Renal pelvis (tissue), 4 donors: ENCODE measurements around the gene NR2C2AP. TPM values are rescaled to one million over a fixed set of nuclear protein-coding genes. Genes with fewer than 3 reads are reported as not detected.
A peak's percentile ranks its signal among the peaks of the same experiment; 100 is the strongest.

Experiments used
- DNase-seq: peaks from one replicate; pipeline ENCODE4 v3.0.0-alpha.2; 2013
- polyA plus RNA-seq, 3 donors: library from polyadenylated mRNA; unstranded; fragments of 120-200 nt; gene quantifications; one replicate each; pipeline ENCODE4 v1.2.1, GENCODE V29; 2013; ENCODE audit not compliant: insufficient read length in 3 of 3

NR2C2AP gene
- polyA plus RNA-seq, 3 donors: 13.6 to 16.2 (median 14.5) TPM

DNA sequence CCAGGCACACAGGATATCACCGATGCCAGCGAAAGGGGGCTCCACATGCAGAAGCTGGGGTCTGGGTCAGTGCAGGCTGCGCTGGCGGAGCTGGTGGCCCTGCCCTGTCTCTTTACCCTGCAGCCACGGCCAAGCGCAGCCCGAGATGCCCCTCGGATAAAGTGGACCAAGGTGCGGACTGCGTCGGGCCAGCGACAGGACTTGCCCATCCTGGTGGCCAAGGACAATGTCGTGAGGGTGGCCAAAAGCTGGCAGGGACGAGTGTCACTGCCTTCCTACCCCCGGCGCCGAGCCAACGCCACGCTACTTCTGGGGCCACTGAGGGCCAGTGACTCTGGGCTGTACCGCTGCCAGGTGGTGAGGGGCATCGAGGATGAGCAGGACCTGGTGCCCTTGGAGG, 15.7 kb upstream of the NR2C2AP start:
- no peak for DNase-seq

DNA sequence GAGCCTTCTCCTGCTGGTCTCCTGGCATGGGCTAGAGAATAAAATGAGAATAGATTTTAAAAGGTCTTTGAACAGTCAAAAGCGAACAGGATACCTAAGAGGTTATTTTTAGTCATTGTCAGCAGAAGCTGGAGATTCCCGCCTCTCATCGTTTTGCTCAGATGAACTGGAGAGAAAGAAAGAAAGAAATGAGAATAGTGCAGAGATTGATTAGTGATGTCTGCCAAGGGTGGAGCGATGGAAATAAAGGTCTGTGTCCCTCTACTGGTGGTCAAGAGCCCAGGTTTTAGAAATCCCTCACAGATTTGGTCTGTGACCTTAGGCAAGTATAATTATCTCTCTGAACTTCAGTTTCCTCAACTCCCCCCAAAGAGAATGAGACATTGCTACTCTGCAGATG, 13.9 kb upstream of the NR2C2AP start:
- DNase-seq: no peak

DNA sequence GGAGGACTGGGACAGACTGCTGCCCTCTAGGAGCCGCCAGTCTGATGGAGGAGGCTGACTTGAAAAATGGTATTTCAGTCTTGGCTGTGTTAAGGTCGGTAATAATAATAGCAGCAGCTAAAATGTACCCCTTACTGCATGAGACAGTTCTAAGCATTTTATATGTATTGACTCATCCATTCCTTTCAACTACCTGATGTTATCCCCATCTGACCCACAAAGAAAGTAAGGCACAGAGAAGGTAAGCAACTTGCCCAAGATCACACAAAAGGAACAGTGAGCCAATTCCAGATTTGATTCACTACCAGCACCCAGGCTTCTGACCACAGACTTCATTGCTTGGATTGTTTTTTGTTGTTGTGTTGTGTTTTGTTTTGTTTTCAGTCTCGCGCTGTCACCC, 12.6 kb upstream of the NR2C2AP start:
- no peak for DNase-seq

DNA sequence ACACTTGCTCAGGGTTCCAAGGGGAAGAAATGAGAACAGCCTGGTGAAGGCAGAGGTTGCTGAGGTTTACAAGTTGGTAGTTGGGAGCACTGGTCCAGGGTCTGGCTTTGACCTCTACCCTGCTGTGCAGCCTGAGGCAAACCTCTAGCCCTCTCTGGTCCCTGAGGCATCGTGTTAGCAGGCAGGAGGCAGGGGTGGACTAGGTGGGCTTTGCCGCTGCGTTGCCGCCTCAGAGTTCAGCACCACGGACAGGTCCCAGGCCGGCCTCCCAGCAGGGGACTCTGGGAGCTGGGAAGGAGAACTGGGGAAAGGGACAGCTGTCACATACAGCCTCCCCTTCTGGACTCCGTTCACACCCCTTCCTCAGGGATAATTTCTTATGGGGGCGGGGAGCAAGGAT, 11.7 kb upstream of the NR2C2AP start:
- peak; percentile 63 for DNase-seq

DNA sequence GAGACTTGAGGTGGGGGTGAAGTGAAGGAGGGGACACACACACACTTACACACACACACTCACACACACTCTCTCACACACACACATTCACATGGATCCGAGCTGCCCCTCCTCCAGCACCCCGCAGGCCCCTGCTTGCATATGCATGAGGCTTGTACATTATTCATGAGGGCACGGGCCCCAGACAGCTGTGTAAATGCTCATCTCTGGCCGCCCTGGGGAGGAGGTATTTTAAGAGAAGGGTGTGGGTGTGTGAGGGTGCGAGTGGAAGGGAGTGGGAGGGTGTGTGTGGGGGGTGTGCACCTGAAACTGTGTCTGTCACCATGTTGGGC, 10.9 kb upstream of the NR2C2AP start:
- DNase-seq: no peak

DNA sequence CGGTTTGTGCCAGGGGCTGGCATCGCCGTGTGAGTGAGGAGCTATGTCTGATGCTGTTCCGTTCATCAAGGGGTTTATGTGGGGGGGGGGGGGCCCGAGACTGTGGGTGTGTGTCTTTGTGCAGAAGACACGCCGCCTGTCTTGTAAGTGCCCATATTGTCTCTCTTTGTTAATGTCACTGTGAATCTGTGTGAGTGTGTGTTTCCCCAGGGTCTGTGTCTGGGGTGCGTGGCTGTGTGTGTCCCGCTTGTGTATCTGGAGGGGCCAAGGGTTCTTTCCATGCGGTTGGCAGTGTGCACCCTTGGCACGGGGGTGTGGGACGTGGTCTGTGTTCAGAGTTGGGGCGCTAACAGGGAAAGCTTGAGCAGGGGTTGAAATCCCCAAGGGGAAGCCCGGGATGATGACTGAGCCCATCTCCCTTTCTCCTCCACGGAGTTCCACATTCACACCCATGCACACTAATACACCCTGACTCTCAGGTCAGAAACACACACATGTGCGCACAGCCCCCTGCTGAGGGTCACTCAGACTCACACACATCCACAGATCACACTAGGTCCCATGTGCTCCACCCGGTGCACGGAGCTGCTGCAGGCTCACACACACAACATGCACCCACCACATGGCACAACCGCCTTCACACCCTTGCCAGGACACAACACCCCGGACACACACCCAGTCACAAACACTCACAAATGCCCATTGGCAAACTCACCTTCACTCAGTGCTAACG, 10.4 kb upstream of the NR2C2AP start:
- no peak for DNase-seq

DNA sequence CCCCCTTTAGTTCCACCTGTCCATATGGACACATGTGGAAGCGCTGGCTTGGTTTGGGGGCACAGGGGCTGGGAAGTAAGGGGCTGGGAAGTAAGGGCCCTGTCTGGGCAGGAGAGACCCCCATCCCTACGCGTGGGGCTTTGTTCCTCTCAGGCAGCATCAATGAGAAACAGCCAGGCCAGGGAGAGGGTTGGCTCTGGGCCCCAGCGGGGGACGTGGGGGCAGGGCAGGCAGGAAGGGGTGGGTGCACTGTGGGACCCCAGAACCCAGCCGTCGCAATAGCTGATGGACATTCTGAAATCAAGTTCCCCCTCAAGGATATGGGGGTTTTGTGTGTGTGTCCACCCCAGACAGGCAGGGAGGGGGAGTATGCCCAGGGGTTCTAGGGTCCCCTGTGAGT, 9.7 kb upstream of the NR2C2AP start:
- DNase-seq: no peak

DNA sequence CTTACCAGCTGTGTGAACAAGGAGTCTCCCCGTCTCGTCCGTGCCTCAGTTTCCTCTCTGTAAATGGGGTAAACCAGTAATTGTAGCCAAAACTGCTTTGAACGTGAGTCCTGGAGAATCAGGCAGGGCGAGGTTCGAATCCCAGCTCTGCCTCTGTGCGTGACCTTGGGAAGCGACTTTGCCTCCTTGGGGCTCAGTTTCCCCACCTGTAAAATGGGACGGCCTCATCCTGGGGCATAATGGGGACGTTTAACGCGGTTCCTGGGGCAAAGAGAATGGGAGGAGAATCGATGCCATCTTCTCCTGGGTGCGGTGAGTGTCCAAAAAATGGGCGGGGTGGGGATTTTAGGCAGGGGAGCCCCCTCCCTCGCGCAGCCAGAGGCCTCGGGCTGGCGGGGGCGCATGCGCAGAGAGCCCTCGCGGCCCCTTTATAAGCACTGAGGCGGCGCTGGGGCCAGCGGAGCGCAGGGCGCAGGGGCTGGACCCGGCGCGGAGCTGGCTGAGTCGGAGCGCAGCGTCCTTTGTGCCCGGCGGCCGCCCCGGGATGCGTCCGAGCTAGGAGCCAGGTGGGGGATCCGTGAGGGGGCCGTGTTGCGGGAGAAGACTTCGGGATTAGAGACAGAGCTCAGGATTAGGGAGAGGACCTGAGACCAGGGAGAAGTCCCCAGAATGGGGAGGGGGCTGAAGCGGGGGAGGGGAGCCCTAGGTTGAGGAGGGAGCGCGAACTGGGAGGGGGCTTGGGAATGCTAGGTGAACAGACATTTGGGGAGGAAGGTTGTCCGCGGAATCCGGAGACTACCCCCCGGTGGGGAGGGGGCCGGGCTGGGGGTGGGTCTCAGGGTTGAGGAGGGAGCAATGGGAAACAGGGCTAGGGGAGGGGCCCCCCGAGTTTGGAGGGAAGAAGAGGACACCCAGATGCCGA, 8.5 kb upstream of the NR2C2AP start, which contains the start of gene NCAN:
Gene NCAN (plus strand): TSS at position 460 of the 922 bp plus-strand sequence. CDS start 4,996 bp downstream, outside the sequence.
- DNase-seq: no peak

DNA sequence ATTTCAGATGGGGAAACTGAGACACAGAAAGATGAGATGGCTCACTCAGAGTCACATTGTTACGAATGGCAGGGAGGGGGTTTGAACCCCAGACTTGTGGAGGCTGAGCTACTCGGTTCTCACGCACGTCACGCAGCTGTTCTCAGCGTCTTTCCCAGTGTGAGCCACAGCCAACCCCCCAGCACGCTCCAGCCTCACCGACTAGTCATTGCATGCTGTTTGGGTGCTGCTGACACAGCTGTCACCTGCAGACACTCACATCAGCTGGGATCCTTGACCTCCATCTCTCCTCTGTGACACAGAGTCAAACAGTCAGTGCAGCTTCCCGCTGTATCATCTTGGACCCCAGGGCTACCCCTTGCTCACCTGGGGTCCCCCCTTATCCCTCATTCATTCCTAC, 6.2 kb upstream of the NR2C2AP start:
- no peak for DNase-seq

DNA sequence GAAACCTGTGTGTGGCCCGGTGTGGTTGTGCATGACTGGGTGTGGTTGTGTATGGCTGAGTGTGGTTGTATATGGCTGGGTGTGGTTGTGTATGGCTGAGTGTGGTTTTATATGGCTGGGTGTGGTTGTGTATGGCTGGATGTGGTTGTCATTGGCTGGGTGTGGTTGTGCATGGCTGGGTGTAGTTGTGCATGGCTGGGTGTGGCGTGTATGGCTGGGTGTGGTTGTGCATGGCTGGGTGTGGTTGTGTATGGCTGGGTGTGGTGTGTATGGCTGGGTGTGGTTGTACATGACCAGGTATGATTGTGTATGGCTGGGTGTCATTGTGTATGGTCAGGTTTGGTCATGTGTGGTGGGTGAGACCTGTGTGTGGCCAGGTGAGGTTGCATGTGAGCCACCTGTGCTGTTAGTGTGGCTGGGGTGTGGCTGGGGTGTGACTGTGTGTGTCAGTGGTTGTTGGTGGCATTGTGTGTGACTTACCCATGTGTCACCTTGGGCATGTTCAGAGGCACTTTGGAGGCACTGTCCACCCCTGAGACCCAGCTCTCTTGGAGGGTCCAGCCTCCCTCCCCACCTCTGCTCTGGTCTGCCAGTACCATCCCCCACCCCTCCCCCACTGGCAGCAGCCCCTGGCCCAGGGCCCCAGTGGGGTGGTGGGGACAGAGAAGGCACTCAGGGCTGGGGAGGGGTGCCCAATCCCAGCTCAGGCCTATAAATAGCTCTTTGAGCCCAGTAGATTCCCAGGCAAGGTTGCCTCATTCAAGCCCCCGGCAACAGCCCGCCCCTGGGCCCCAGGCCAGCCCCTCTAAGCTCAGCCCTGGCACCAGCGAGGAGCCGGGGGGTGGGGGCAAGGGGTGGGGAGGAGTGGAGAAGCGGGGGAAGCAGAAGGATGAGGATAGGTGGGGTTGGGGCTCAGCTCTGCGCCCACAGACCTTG, 4.7 kb upstream of the NR2C2AP start:
- no peak for DNase-seq

DNA sequence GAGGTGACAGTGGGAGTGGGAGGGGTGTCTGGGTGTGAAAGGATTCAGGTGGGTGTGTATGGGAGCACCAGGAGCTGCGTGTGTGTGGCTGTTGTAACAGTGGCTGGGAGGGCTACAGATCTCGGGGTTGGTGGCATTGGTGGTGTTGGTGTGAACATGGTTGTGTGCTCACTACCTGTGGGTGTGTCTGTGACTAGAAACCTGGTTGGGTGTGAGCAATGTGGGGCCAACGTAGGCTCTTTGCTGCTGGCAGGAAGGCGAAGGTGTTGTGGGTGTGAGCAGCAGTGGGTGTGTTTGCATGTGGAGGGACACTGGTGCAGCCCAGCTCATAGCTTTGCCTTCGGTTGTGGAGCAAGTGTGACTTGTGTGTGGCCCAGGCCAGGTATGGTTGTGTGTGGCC, 3.7 kb upstream of the NR2C2AP start:
- DNase-seq: no peak

DNA sequence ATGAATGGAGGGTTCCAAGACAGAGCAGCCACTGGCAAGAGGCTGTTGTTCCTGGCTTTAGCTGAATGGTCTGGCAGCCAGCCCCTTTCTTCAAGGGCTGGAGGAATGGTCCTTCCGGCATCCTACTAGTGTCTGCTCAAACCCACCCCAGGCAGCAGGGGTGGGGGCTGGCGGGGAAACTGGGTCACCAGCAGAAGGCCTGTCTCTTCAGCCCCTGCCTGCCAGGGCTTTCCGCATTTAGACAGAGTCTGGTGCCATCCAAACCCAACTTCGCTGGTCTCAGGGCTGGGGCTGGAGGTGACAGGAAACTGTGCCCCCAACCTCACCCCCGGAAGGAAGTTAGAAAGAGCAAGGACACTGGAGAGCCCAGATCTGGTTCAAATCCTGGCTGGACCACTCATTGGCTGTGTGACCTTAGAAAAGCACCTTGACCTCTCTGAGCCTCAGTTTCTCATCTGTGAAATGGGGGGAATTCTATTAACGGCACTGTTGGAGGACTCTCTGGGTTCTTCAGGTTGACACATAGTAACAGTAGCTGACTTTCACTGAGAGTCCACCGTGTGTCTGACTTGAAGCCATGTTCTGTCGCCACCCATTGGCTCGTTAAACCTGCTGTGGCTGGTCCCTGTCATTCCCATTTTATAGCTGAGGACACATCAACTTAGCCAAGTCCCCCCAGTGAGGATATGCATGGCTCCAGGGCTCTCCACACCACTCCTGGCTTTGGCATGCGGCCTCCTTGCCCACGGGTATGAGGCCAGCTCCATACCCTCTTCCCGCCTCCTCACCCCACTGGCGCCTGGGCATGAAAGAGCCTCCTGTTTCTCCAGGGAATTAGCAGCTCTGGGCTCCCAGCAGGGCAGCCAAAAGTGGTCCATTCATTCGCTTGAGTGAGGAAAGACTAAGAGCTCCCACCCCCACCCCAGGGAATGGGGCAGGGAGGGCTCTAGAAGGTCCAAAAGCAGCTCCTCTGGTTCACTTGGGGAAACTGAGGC, 2.5 kb upstream of the NR2C2AP start:
- no peak for DNase-seq

DNA sequence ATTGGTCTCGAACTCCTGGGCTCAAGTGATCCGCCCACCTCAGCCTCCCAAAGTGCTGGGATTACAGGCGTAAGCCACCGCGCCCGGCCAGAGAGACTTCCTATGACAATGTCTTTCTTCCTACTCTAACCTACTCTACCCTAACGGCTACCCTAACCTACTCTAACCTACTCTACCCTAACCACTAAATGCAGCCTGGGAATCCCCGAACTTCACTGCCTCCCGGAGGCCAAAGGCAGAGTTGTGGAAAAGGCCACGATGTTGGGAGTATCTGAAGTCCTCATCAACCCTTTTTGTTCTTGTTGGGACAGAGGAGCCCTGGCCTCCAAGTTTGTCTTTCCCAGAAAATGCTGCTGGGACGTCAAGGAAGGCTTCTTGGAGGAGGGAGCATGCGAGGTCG, 967 bp upstream of the NR2C2AP start:
- no peak for DNase-seq

DNA sequence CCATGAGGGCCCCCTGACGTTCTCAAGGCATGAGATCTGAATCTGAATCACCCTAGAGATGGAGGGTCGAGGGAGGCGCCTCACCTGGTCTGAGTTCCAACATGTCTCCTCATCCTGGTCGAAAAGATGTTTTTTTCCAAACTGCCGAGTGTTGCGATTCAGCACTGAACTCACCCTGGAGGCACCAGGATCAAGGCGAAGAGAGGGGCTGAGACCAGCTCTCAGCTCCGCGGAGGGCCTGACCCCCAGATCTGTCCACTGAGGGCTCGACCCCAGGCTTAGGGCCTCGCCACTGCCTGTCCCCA, 555 bp downstream of the NR2C2AP start:
- no peak for DNase-seq

DNA sequence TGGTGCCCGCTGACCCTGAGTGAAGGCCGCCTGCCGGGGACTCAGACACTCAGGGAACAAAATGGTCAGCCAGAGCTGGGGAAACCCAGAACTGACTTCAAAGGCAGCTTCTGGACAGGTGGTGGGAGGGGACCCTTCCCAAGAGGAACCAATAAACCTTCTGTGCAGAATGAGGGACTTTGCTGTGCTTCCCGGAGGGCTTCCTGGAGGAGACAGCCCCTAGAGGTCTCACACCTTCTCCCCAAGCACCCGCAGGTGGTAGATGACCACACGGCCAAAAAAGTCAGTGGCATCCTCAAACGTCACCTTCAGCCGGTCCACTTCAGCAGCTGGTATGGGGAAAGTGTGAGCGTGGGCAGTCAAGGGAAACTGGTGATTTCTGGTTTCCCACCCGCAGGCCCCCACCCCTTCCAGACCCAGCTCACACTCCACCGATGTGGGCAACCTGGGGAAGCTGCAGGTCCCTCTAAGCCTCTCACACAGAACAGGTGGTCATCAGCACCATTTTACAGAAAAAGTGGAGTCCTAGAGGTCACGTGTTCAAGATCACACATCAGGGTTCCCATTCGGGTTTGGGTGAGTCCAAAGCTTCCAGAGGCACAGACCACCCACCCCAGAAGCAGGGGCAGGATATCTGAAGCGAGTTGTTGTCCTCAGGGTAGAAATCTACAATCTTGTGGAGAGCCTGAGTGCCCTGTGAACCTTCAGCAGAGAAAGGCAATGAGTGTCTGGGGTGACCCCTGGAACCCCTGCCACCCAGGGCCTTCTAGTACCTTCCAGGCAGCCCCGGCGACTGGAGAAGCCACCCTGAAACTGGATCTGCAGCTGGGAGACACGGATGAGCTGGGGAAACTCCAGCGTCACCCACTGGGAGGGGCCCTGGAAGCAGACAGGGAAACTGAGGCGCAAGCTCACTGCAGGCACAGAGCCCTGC, 1.2 kb downstream of the NR2C2AP start:
- DNase-seq: no peak

DNA sequence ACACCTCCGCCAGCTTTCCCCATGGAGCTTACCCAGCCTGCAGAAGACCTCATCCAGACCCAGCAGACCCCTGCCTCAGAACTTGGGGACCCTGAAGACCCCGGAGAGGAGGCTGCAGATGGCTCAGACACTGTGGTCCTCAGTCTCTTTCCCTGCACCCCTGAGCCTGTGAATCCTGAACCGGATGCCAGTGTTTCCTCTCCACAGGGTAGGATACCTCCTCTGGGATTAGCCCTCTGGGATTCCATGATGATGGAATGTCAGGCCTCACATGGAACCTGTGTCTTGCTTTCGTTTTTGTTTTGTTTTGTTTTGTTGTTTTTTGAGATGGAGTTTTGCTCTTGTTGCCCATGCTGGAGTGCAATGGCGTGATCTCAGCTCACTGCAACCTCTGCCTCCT, 9.3 kb downstream of the NR2C2AP start:
- DNase-seq: no peak

DNA sequence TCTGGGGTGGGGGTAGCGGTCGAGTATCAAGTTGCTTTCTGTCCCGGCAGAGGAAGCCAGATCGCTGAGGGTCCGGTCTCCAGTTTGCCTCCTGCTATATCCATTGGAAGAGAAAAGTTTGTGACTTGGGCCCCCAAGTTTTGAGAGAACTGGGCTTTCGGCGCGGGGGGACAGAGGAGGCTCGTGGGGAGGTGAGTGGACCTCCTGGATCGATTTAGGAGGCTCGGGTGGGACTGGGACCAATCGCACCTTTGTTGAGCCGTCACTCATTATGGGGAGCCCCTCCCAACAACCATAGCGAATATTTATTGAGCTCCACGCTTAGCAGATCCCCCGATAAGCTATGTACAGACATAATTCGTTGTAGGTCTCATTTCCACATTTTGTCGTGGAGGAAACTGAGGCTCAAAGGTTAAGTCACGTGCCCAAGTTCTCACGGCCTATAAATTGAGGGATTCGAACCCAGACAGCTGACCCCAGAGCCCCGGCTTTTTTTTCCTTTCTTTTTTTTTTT, 10.2 kb downstream of the NR2C2AP start:
- DNase-seq: no peak

DNA sequence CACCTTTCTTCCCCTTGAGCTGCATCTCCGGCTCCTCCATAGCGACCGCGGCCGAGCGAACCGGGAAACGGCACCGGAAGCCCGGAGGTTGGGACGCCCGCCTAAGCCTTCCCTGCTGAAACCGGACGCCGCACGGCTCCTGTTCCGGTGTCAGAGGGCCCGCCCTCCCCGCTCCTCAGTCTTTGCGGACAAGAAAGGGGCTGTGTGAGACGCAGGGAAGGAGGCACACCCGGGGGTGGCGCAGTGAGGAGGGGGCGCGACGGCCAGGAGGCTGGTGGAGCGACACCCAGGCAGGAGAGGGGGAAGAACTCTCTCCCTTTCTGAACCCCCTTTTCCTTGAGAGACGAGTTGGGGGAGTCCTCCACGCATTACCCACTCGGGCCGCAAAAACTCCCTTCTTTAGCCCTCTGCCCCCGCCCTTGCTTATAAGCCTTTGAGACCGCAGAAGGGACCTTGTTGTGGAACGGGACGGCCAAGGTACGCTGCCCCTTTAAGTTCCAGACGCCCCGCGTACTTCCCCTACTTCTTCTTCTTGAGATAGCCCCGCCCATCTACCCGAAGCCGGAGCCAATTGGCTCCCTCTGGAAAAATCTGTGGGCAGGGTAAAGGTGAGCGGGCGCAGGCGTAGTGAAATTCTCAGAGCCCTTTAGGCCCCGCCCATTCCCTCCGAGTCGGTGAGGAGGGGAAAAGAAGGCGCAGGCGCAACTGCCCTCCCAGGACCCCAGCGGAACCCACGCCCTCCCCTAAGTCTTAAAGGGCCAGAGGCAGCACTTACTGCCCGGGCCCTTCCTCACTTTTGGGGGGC, 10.9 kb downstream of the NR2C2AP start, which contains the start of the genes BORCS8 and RFXANK:
Gene BORCS8 (minus strand): TSS at position 75 of the 805 bp plus-strand sequence. CDS start 35 bp downstream, at position 40.
Gene RFXANK (plus strand): TSS at position 181 of the 805 bp plus-strand sequence. CDS start 1,689 bp downstream, outside the sequence.
- peak; percentile 100 for DNase-seq

DNA sequence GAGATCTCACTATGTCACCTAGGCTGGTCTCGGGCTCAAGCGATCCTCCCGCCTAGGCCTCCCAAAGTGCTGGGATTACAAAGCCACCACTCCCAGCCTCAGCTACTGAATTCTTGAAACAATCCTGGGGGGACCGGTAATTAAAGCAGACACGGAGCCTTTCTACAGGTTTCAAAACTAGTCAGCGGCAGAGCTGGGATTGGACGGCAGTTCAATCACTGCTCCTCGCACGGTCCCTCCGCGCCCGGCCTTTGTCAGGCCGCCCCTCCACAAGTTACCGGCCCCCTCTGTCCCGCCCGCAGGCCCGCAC, 11.5 kb downstream of the NR2C2AP start:
- DNase-seq: no peak
